Chondrocyte (in vitro differentiated cells): ENCODE measurements around the gene KCNK17. TPM values are rescaled to one million over a fixed set of nuclear protein-coding genes. Genes with fewer than 3 reads are reported as not detected.

Experiments
- DNase-seq: peaks from one replicate; pipeline ENCODE4 v3.0.0; 2021; ENCODE audit warnings: mixed read lengths, low spot score
- H3K27ac Mint-ChIP-seq: one replicate; pipeline ENCODE4 v1.8.0; 2021; ENCODE audit warnings: mild to moderate bottlenecking, moderate library complexity, mixed read lengths; ENCODE audit not compliant: unreplicated experiment
- H3K27me3 Mint-ChIP-seq: 2 replicates; pipeline ENCODE4 v1.8.0; 2021; ENCODE audit warnings: low read depth, mixed read lengths
- H3K36me3 Mint-ChIP-seq: 2 replicates; pipeline ENCODE4 v1.8.0; 2021; ENCODE audit warnings: low read depth, mixed read lengths
- H3K4me1 Mint-ChIP-seq: 2 replicates; pipeline ENCODE4 v1.8.0; 2021; ENCODE audit warnings: low read depth, mild to moderate bottlenecking, mixed read lengths
- H3K4me3 Mint-ChIP-seq: one replicate; pipeline ENCODE4 v1.8.0; 2021; ENCODE audit warnings: mild to moderate bottlenecking, moderate library complexity, mixed read lengths; ENCODE audit not compliant: unreplicated experiment
- H3K9me3 Mint-ChIP-seq: 2 replicates; pipeline ENCODE4 v1.8.0; 2021; ENCODE audit warnings: low read depth, mixed read lengths
- CTCF ChIP-seq: fragments of 200-600 bp; sonication (generic); IDR thresholded peaks from 2 replicates; pipeline ENCODE4 v1.5.0; 2021; ENCODE audit warnings: antibody characterized with exemption, mild to moderate bottlenecking, moderate library complexity
- total RNA-seq: library from RNA; stranded (reverse); gene quantifications from 3 replicates; pipeline ENCODE4 v1.2.1, GENCODE V29; 2021

KCNK17 gene
- total RNA-seq, 1 donor from 2014 or later: not detected

- Mint-ChIP-seq H3K4me1 (no peaks in the 10 kb centered on the region), H3K4me3 (no peak overlapping the region), H3K36me3 (no peaks in the 10 kb centered on the region), H3K9me3 (peaks cover 6% of the 10 kb centered on the region), H3K27ac (no peak overlapping the region), H3K27me3 (peaks cover 29% of the 10 kb centered on the region)
- no peak for DNase-seq
- TF ChIP-seq CTCF: no peak
Observed at GRCh38 chr6:39249278-39249677, 64.9 kb downstream of the KCNK17 start.

Other genes with a start within 250 kb of the KCNK17 start
- gene SAYSD1, start 199.2 kb downstream of the KCNK17 start, total RNA-seq: 12.3 to 13.9 TPM (median 13.6 TPM) in 3 replicates
- gene KCNK5, start 84.9 kb downstream of the KCNK17 start, total RNA-seq: not detected in 3 replicates
- gene KCNK16, start 8.3 kb upstream of the KCNK17 start, total RNA-seq: not detected in 3 replicates